A549 (cell line): ENCODE data around the gene SRGAP1. TPM values are rescaled to one million over a fixed set of nuclear protein-coding genes. Genes with fewer than 3 reads are reported as not detected.
A peak's percentile ranks its signal among the peaks of the same experiment; 100 is the strongest.

ENCODE experiments used
- CBX2 ChIP-seq: fragments of 200-600 bp; sonication (generic); IDR thresholded peaks from 2 replicates; pipeline ENCODE4 v1.6.1; 2016; ENCODE audit warnings: low read depth, mild to moderate bottlenecking, borderline replicate concordance
- CBX8 ChIP-seq: fragments of 200-600 bp; sonication (generic); IDR thresholded peaks from 2 replicates; pipeline ENCODE4 v1.6.1; 2016
- CEBPB ChIP-seq, 2 experiments: fragments of >200 bp in 1 of 2; sonication (Bioruptor Twin) in 1 of 2; formaldehyde crosslinking in 1 of 2; IDR thresholded peaks; 2 replicates each; pipeline ENCODE4 v1.6.1; 2012 to 2016
- EHMT2 ChIP-seq: fragments of 200-600 bp; sonication (generic); IDR thresholded peaks from 2 replicates; pipeline ENCODE4 v1.6.1; 2016; ENCODE audit warnings: antibody characterized with exemption, low read depth, mild to moderate bottlenecking, moderate library complexity
- FOSB ChIP-seq: fragments of 250-450 bp; sonication (Bioruptor Pico); IDR thresholded peaks from 2 replicates; pipeline ENCODE4 v1.5.0; 2020; ENCODE audit warnings: mild to moderate bottlenecking, moderate library complexity
- GATA3 ChIP-seq: IDR thresholded peaks from 2 replicates; pipeline ENCODE4 v1.6.1; 2012; ENCODE audit warnings: borderline replicate concordance
- HOXA7 ChIP-seq: fragments of 250-450 bp; sonication (Bioruptor Pico); IDR thresholded peaks from 2 replicates; pipeline ENCODE4 v1.5.0; 2020; ENCODE audit warnings: mild to moderate bottlenecking, moderate library complexity
- HOXB13 ChIP-seq: fragments of 250-450 bp; sonication (Bioruptor Pico); IDR thresholded peaks from 2 replicates; pipeline ENCODE4 v1.5.0; 2020; ENCODE audit warnings: low read depth, mild to moderate bottlenecking, moderate library complexity
- JUN ChIP-seq, 2 experiments: fragments of >200 bp; sonication (Bioruptor Twin); formaldehyde crosslinking; IDR thresholded peaks; 2 replicates in 1 of 2; 3 replicates in 1 of 2; pipeline ENCODE4 v1.6.1; 2016 to 2017
- JUNB ChIP-seq: fragments of >200 bp; sonication (Bioruptor Twin); formaldehyde crosslinking; IDR thresholded peaks from 2 replicates; pipeline ENCODE4 v1.6.1; 2016
- KDM1A ChIP-seq: fragments of 200-600 bp; sonication (generic); IDR thresholded peaks from 2 replicates; pipeline ENCODE4 v1.6.1; 2016; ENCODE audit warnings: low read depth, mild to moderate bottlenecking
- KDM5A ChIP-seq: fragments of 200-600 bp; sonication (generic); IDR thresholded peaks from 2 replicates; pipeline ENCODE4 v1.6.1; 2016; ENCODE audit warnings: antibody characterized with exemption, mild to moderate bottlenecking
- MAZ ChIP-seq: fragments of 150-350 bp; IDR thresholded peaks from 2 replicates; pipeline ENCODE4 v1.6.1; 2014; ENCODE audit warnings: antibody characterized with exemption, low read depth, low read length, borderline replicate concordance
- MYC ChIP-seq: IDR thresholded peaks from 2 replicates; pipeline ENCODE4 v1.6.1; 2012; ENCODE audit warnings: mild to moderate bottlenecking, inconsistent platforms, low read length, improper control_type of control experiment, borderline replicate concordance
- NPAS2 ChIP-seq: fragments of 250-450 bp; sonication (Bioruptor Pico); IDR thresholded peaks from 2 replicates; pipeline ENCODE4 v1.8.0; 2022; ENCODE audit warnings: mild to moderate bottlenecking, moderate library complexity, borderline replicate concordance
- PHF8 ChIP-seq: fragments of 200-600 bp; sonication (generic); IDR thresholded peaks from 2 replicates; pipeline ENCODE4 v1.6.1; 2016; ENCODE audit warnings: low read depth, mild to moderate bottlenecking, antibody characterized with exemption, moderate library complexity, borderline replicate concordance
- POLR2A ChIP-seq: IDR thresholded peaks from 2 replicates; pipeline ENCODE4 v1.6.1; 2012; ENCODE audit warnings: mild to moderate bottlenecking, low read length
- RAD21 ChIP-seq, 2 experiments: fragments of >200 bp in 1 of 2; sonication (Bioruptor Twin) in 1 of 2; formaldehyde crosslinking in 1 of 2; IDR thresholded peaks in 1 of 2; conservative IDR thresholded peaks in 1 of 2; 2 replicates in 1 of 2; 3 replicates in 1 of 2; pipeline ENCODE4 v1.6.1; 2012 to 2018; ENCODE audit warnings: inconsistent platforms in 1 of 2
- RARB ChIP-seq: fragments of 250-450 bp; sonication (Bioruptor Pico); IDR thresholded peaks from 2 replicates; pipeline ENCODE4 v1.8.0; 2021; ENCODE audit warnings: mild to moderate bottlenecking, moderate library complexity
- RFX5 ChIP-seq: fragments of 450-650 bp; IDR thresholded peaks from 2 replicates; pipeline ENCODE4 v1.7.1; 2014; ENCODE audit warnings: antibody characterized with exemption, mild to moderate bottlenecking, moderate library complexity
- RNF2 ChIP-seq: fragments of 200-600 bp; sonication (generic); IDR thresholded peaks from 2 replicates; pipeline ENCODE4 v1.6.1; 2016; ENCODE audit warnings: low read depth, mild to moderate bottlenecking, antibody characterized with exemption, moderate library complexity, borderline replicate concordance
- TFCP2L1 ChIP-seq: fragments of 250-450 bp; sonication (Bioruptor Pico); IDR thresholded peaks from 2 replicates; pipeline ENCODE4 v1.5.0; 2021; ENCODE audit warnings: mild to moderate bottlenecking
- TP53 ChIP-seq: fragments of 250-450 bp; sonication (Bioruptor Pico); IDR thresholded peaks from 2 replicates; pipeline ENCODE4 v1.5.0; 2021; ENCODE audit warnings: mild to moderate bottlenecking, moderate library complexity
- ZC3H11A ChIP-seq: fragments of 450-650 bp; IDR thresholded peaks from 2 replicates; pipeline ENCODE4 v1.6.1; 2014; ENCODE audit warnings: antibody characterized with exemption, mild to moderate bottlenecking
- ZFP36 ChIP-seq: fragments of 450-650 bp; IDR thresholded peaks from 2 replicates; pipeline ENCODE4 v1.6.1; 2014; ENCODE audit warnings: borderline replicate concordance; ENCODE audit not compliant: partially characterized antibody
- polyA plus RNA-seq, 4 experiments: library from polyadenylated mRNA; depleted of rRNA in 3 of 4; stranded (reverse); fragments of >200 nt; fragmentation: RNase III in 1 of 4; extraction: RNeasy Plus Mini Kit Qiagen cat#74134 plus additional on column Dnase treatment in 1 of 4; gene quantifications; 2 replicates in 3 of 4; 3 replicates in 1 of 4; pipeline ENCODE4 v1.2.3, GENCODE V29; 2011 to 2017
- TF ChIP-seq, protein P1 (sequence below): fragments of 200-600 bp; sonication (generic); IDR thresholded peaks from 2 replicates; pipeline ENCODE4 v1.6.1; 2016; ENCODE audit warnings: antibody characterized with exemption, mild to moderate bottlenecking, moderate library complexity
- TF ChIP-seq, protein P2 (sequence below): fragments of 250-450 bp; sonication (Bioruptor Pico); IDR thresholded peaks from 2 replicates; pipeline ENCODE4 v1.5.0; 2021; ENCODE audit warnings: mild to moderate bottlenecking, moderate library complexity, borderline replicate concordance
- TF ChIP-seq, protein P3 (sequence below): fragments of 450-650 bp; IDR thresholded peaks from 2 replicates; pipeline ENCODE4 v1.6.1; 2014; ENCODE audit warnings: antibody characterized with exemption
- TF ChIP-seq, protein P4 (sequence below): IDR thresholded peaks from 2 replicates; pipeline ENCODE4 v1.6.1; 2012
- TF ChIP-seq, protein P5 (sequence below): fragments of 250-450 bp; sonication (Bioruptor Pico); IDR thresholded peaks from 2 replicates; pipeline ENCODE4 v1.5.0; 2020; ENCODE audit warnings: low read depth, mild to moderate bottlenecking, moderate library complexity

The SRGAP1 gene
- polyA plus RNA-seq, 2 of the 4 experiments (the other 2 are of a cell fraction), result 7.9 to 22.9 TPM

DNA sequence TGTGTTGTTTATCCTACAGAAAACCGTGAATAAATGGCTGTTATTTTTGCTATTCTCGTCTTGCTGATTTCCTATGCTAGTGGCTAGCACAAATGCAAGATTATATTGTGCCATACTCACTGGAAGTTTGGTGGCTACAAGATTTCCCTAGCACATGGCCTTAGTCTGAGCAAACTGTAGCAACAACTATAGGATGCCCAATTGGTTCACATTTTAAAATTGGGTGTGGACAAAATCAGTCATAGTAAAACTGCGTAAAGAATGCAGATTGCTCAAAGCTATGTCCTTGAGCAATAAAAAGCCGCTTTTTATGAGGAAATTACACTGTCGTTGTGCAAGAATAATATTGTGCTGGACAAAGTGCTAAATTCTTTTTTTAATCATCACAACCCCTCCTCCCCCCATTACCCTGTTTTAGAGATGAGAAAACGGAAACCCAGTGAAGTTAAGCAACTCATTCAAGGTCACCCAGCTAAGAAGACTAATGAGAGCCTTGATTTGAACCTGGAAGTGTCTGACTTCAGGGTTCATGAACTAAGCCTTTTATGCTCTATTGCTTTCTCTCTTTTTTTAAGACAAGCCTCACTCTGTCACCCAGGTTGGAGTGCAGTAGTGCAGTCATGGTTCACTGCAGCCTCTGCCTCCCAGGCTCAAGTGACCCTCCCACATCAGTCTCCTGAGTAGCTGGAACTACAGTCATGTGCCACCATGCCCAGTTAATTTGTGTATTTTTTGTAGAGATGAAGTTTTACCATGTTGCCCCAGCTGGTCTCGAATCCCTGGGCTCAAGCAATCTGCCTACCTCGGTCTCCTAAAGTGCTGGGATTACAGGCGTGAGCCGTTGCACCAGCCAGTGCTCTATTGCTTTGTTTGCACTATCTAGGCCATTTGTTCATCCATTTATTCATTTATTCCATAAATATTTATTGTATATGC, 73.6 kb downstream of the SRGAP1 start (continued):
- TF ChIP-seq PHF8 (no peak), CEBPB (IDR thresholded peaks at IDR 0.05) (peak; percentile 100), HOXB13 (CRISPR knock-in tag) (peak; percentile 97), RNF2 (no peak), ZC3H11A (no peak), RFX5 (no peak), JUNB (peak; percentile 99), FOSB (peak; percentile 63; the same call in 1 of the 2 replicates), CBX8 (no peak), RARB (CRISPR knock-in tag) (peak; percentile 96), EHMT2 (no peak), CBX2 (no peak), MYC (peak; percentile 93), HOXA7 (CRISPR knock-in tag) (no peak; the same call in 1 of the 2 replicates), KDM1A (no peak), ZFP36 (peak; percentile 27), POLR2A (no peak), MAZ (no peak), TFCP2L1 (CRISPR knock-in tag) (0 out of 2 replicates have a peak, but pooled peaks have one; percentile 34), KDM5A (no peak), GATA3 (peak; percentile 99), TP53 (CRISPR knock-in tag) (peak; percentile 77; the same call in 1 of the 2 replicates), RAD21 (conservative IDR thresholded peaks at IDR 0.05 in 1 of 2, IDR thresholded peaks at IDR 0.05 in 1 of 2) (peak; percentile 53 to 74), JUN (IDR thresholded peaks at IDR 0.05) (peak; percentile 99), NPAS2 (CRISPR knock-in tag) (0 out of 2 replicates have a peak, but pooled peaks have one; percentile 30)
- TF ChIP-seq, protein P1, sequence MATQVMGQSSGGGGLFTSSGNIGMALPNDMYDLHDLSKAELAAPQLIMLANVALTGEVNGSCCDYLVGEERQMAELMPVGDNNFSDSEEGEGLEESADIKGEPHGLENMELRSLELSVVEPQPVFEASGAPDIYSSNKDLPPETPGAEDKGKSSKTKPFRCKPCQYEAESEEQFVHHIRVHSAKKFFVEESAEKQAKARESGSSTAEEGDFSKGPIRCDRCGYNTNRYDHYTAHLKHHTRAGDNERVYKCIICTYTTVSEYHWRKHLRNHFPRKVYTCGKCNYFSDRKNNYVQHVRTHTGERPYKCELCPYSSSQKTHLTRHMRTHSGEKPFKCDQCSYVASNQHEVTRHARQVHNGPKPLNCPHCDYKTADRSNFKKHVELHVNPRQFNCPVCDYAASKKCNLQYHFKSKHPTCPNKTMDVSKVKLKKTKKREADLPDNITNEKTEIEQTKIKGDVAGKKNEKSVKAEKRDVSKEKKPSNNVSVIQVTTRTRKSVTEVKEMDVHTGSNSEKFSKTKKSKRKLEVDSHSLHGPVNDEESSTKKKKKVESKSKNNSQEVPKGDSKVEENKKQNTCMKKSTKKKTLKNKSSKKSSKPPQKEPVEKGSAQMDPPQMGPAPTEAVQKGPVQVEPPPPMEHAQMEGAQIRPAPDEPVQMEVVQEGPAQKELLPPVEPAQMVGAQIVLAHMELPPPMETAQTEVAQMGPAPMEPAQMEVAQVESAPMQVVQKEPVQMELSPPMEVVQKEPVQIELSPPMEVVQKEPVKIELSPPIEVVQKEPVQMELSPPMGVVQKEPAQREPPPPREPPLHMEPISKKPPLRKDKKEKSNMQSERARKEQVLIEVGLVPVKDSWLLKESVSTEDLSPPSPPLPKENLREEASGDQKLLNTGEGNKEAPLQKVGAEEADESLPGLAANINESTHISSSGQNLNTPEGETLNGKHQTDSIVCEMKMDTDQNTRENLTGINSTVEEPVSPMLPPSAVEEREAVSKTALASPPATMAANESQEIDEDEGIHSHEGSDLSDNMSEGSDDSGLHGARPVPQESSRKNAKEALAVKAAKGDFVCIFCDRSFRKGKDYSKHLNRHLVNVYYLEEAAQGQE, result no peak
- TF ChIP-seq, protein P2, sequence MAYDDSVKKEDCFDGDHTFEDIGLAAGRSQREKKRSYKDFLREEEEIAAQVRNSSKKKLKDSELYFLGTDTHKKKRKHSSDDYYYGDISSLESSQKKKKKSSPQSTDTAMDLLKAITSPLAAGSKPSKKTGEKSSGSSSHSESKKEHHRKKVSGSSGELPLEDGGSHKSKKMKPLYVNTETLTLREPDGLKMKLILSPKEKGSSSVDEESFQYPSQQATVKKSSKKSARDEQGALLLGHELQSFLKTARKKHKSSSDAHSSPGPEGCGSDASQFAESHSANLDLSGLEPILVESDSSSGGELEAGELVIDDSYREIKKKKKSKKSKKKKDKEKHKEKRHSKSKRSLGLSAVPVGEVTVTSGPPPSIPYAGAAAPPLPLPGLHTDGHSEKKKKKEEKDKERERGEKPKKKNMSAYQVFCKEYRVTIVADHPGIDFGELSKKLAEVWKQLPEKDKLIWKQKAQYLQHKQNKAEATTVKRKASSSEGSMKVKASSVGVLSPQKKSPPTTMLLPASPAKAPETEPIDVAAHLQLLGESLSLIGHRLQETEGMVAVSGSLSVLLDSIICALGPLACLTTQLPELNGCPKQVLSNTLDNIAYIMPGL, result no peak; the same call in 1 of the 2 replicates
- TF ChIP-seq, protein P3, sequence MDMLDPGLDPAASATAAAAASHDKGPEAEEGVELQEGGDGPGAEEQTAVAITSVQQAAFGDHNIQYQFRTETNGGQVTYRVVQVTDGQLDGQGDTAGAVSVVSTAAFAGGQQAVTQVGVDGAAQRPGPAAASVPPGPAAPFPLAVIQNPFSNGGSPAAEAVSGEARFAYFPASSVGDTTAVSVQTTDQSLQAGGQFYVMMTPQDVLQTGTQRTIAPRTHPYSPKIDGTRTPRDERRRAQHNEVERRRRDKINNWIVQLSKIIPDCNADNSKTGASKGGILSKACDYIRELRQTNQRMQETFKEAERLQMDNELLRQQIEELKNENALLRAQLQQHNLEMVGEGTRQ, result no peak
- TF ChIP-seq, protein P4, sequence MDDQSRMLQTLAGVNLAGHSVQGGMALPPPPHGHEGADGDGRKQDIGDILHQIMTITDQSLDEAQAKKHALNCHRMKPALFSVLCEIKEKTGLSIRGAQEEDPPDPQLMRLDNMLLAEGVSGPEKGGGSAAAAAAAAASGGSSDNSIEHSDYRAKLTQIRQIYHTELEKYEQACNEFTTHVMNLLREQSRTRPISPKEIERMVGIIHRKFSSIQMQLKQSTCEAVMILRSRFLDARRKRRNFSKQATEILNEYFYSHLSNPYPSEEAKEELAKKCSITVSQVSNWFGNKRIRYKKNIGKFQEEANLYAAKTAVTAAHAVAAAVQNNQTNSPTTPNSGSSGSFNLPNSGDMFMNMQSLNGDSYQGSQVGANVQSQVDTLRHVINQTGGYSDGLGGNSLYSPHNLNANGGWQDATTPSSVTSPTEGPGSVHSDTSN, result peak; percentile 74
- TF ChIP-seq, protein P5, sequence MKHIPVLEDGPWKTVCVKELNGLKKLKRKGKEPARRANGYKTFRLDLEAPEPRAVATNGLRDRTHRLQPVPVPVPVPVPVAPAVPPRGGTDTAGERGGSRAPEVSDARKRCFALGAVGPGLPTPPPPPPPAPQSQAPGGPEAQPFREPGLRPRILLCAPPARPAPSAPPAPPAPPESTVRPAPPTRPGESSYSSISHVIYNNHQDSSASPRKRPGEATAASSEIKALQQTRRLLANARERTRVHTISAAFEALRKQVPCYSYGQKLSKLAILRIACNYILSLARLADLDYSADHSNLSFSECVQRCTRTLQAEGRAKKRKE (CRISPR knock-in tag), result peak; percentile 90
